SK-N-SH treated with all-trans-retinoic acid at 6 μM for 48 hours (cell line): ENCODE results near the gene ZACN.

Experiments used
- ATAC-seq: fragments of 200-7000 bp; cut with Tn5 transposase; 3 replicates; pipeline ENCODE4 v1.9.1; 2020; ENCODE audit warnings: mild to moderate bottlenecking, moderate library complexity
- ARNTL ChIP-seq: fragments of 450-650 bp; formaldehyde crosslinking; IDR thresholded peaks from 2 replicates; pipeline ENCODE4 v1.5.0; 2020; ENCODE audit warnings: low read depth, mild to moderate bottlenecking, moderate library complexity, borderline replicate concordance
- BACH2 ChIP-seq: fragments of 250-450 bp; sonication (Bioruptor Pico); IDR thresholded peaks from 2 replicates; pipeline ENCODE4 v1.9.0; 2021; ENCODE audit warnings: mild to moderate bottlenecking, borderline replicate concordance
- CREB5 ChIP-seq: fragments of 250-450 bp; sonication (Bioruptor Pico); IDR thresholded peaks from 2 replicates; pipeline ENCODE4 v1.5.1; 2020; ENCODE audit warnings: low read depth, mild to moderate bottlenecking, moderate library complexity
- CSRNP3 ChIP-seq: fragments of 250-450 bp; sonication (Bioruptor Pico); IDR thresholded peaks from 2 replicates; pipeline ENCODE4 v1.5.1; 2021; ENCODE audit warnings: mild to moderate bottlenecking, moderate library complexity
- GLIS3 ChIP-seq: fragments of 250-450 bp; sonication (Bioruptor Pico); IDR thresholded peaks from 2 replicates; pipeline ENCODE4 v1.5.0; 2020; ENCODE audit warnings: mild to moderate bottlenecking, moderate library complexity
- ISL1 ChIP-seq: fragments of 250-450 bp; sonication (Bioruptor Pico); IDR thresholded peaks from 2 replicates; pipeline ENCODE4 v2.1.2; 2022; ENCODE audit warnings: mild to moderate bottlenecking, moderate library complexity
- PATZ1 ChIP-seq: fragments of 250-450 bp; sonication (Bioruptor Pico); IDR thresholded peaks from 2 replicates; pipeline ENCODE4 v1.8.0; 2020; ENCODE audit warnings: mild to moderate bottlenecking, moderate library complexity, borderline replicate concordance
- POU6F1 ChIP-seq: fragments of 250-450 bp; sonication (Bioruptor Pico); IDR thresholded peaks from 2 replicates; pipeline ENCODE4 v1.8.0; 2021; ENCODE audit warnings: low read depth, mild to moderate bottlenecking, moderate library complexity, borderline replicate concordance
- PPARA ChIP-seq: fragments of 250-450 bp; sonication (Bioruptor Pico); IDR thresholded peaks from 2 replicates; pipeline ENCODE4 v1.5.0; 2020; ENCODE audit warnings: mild to moderate bottlenecking, borderline replicate concordance
- RARB ChIP-seq: fragments of 250-450 bp; sonication (Bioruptor Pico); IDR thresholded peaks from 2 replicates; pipeline ENCODE4 v1.8.0; 2021; ENCODE audit warnings: mild to moderate bottlenecking, moderate library complexity
- SNAI2 ChIP-seq: fragments of 250-450 bp; sonication (Bioruptor Pico); IDR thresholded peaks from 2 replicates; pipeline ENCODE4 v1.5.0; 2020; ENCODE audit warnings: mild to moderate bottlenecking, moderate library complexity
- TCF4 ChIP-seq: fragments of 250-450 bp; sonication (Bioruptor Pico); IDR thresholded peaks from 2 replicates; pipeline ENCODE4 v1.8.0; 2021; ENCODE audit warnings: mild to moderate bottlenecking, moderate library complexity, borderline replicate concordance
- TOX ChIP-seq: fragments of 250-450 bp; sonication (Bioruptor Pico); IDR thresholded peaks from 2 replicates; pipeline ENCODE4 v1.8.0; 2021; ENCODE audit warnings: mild to moderate bottlenecking, moderate library complexity, borderline replicate concordance
- TSHZ2 ChIP-seq: fragments of 250-450 bp; sonication (Bioruptor Pico); IDR thresholded peaks from 2 replicates; pipeline ENCODE4 v1.5.0; 2020; ENCODE audit warnings: mild to moderate bottlenecking, moderate library complexity
- ZFP3 ChIP-seq: fragments of 250-450 bp; sonication (Bioruptor Pico); IDR thresholded peaks from 2 replicates; pipeline ENCODE4 v1.5.0; 2020; ENCODE audit warnings: mild to moderate bottlenecking, moderate library complexity
- ZFP30 ChIP-seq: fragments of 450-650 bp; formaldehyde crosslinking; IDR thresholded peaks from 2 replicates; pipeline ENCODE4 v1.5.0; 2022; ENCODE audit warnings: mild to moderate bottlenecking, moderate library complexity
- ZNF565 ChIP-seq: fragments of 450-650 bp; formaldehyde crosslinking; conservative IDR thresholded peaks from 2 replicates; pipeline ENCODE4 v1.5.0; 2020; ENCODE audit warnings: low read depth, mild to moderate bottlenecking, moderate library complexity
- ZNF70 ChIP-seq: fragments of 450-650 bp; formaldehyde crosslinking; IDR thresholded peaks from 2 replicates; pipeline ENCODE4 v1.5.0; 2020; ENCODE audit warnings: mild to moderate bottlenecking, moderate library complexity
- ZNF8 ChIP-seq: fragments of 450-650 bp; formaldehyde crosslinking; IDR thresholded peaks from 2 replicates; pipeline ENCODE4 v1.5.0; 2020; ENCODE audit warnings: mild to moderate bottlenecking, moderate library complexity

Gene ZACN

GRCh38 chr17:76074390-76075363 is 4.3 kb upstream of the ZACN start, which contains the start of gene GALR2:
Gene GALR2 (plus strand): TSS chr17:76074781. CDS start chr17:76074884, 103 bp downstream.
- no peak for ATAC-seq
- TF ChIP-seq SNAI2 (no peak), RARB (CRISPR knock-in tag) (no peak), ARNTL (CRISPR knock-in tag) (no peak), PPARA (CRISPR knock-in tag) (no peak), BACH2 (CRISPR knock-in tag) (no peak), ZFP3 (CRISPR knock-in tag) (no peak), GLIS3 (no peak), TOX (CRISPR knock-in tag) (no peak), CREB5 (CRISPR knock-in tag) (no peak), ZFP30 (CRISPR knock-in tag) (no peak), ISL1 (CRISPR knock-in tag) (no peak), PATZ1 (CRISPR knock-in tag) (no peak), POU6F1 (CRISPR knock-in tag) (no peak), TSHZ2 (CRISPR knock-in tag) (no peak), TCF4 (CRISPR knock-in tag) (no peak), CSRNP3 (CRISPR knock-in tag) (no peak), ZNF70 (no peak), ZNF565 (CRISPR knock-in tag) (no peak)

GRCh38 chr17:76075364-76076145 is 3.4 kb upstream of the ZACN start:
- ATAC-seq, result no peak
- TF ChIP-seq ZNF70 (no peak), TCF4 (CRISPR knock-in tag) (no peak), ZFP3 (CRISPR knock-in tag) (no peak), CREB5 (CRISPR knock-in tag) (no peak), ZNF8 (no peak), ARNTL (CRISPR knock-in tag) (no peak)
- TF ChIP-seq, all 23 proteins: peak for 0
